Endothelial cell of umbilical vein (primary cell): ENCODE data around the gene MCTP1. TPM values are rescaled to one million over a fixed set of nuclear protein-coding genes. Genes with fewer than 3 reads are reported as not detected.

Experiments used
- BruUV-seq: library from RNA; stranded (reverse); fragments of 400-500 nt; replicated peaks from 2 replicates; lab custom pipeline; 2021; lab: Mats Ljungman, UMichigan
- CTCF ChIA-PET: fragments of 300-600, 350-600 bp; sonication (Branson Sonifier 250); formaldehyde crosslinking; loops from one replicate; lab custom pipeline; 2021; ENCODE audit warnings: antibody characterized with exemption, inconsistent platforms; lab: Charles Lee
- POLR2A ChIA-PET: fragments of 300-600, 350-600 bp; sonication (Branson Sonifier 250); formaldehyde crosslinking; loops from one replicate; lab custom pipeline; 2021; ENCODE audit warnings: antibody characterized with exemption, inconsistent platforms; lab: Charles Lee
- DNase-seq: peaks from one replicate; pipeline ENCODE4 v3.0.0-alpha.2; 2011; ENCODE audit warnings: low read depth, low spot score
- FAIRE-seq: peaks from 2 replicates; lab custom pipeline; 2011; peaks lifted over from hg19 to GRCh38; lab: Jason Lieb, UNC
- H2AFZ ChIP-seq: 2 replicates; pipeline ENCODE4 v1.6.0; 2012; ENCODE audit warnings: low read depth, low read length, control low read depth, inconsistent platforms
- H3K27ac ChIP-seq: 2 replicates; pipeline ENCODE4 v1.5.1; 2011; ENCODE audit warnings: low read depth, mild to moderate bottlenecking, control low read depth, low read length, moderate library complexity; ENCODE audit not compliant: insufficient read depth
- H3K27me3 ChIP-seq, 2 experiments: 2 replicates each; pipeline versions ENCODE4 v1.6.0 to v1.6.1; 2011; ENCODE audit warnings: low read length in 2 of 2, mixed read lengths in 1 of 2; ENCODE audit not compliant: control insufficient read depth in 2 of 2, insufficient read depth in 2 of 2
- H3K36me3 ChIP-seq, 2 experiments: 2 replicates in 1 of 2; 3 replicates in 1 of 2; pipeline ENCODE4 v1.5.1; 2011; ENCODE audit warnings: low read length in 2 of 2, mild to moderate bottlenecking in 1 of 2, moderate library complexity in 1 of 2; ENCODE audit not compliant: control insufficient read depth in 2 of 2, insufficient read depth in 2 of 2; ENCODE audit errors: extremely low read depth in 1 of 2
- H3K4me1 ChIP-seq: 3 replicates; pipeline ENCODE4 v1.5.1; 2011; ENCODE audit warnings: mild to moderate bottlenecking, low read length; ENCODE audit not compliant: control insufficient read depth, insufficient read depth; ENCODE audit errors: extremely low read depth
- H3K4me2 ChIP-seq: 2 replicates; pipeline ENCODE4 v1.6.1; 2011; ENCODE audit warnings: low read length, control low read depth, mixed read lengths; ENCODE audit not compliant: insufficient read depth
- H3K4me3 ChIP-seq, 3 experiments: fragments of 200-600 bp in 1 of 3; sonication (generic), shearing (Covaris generic) in 1 of 3; replicated peaks in 1 of 3; 2 replicates each; pipeline ENCODE4 v1.5.1; 2011 to 2016; ENCODE audit warnings: control low read depth in 3 of 3, low read length in 3 of 3, mild to moderate bottlenecking in 2 of 3, inconsistent platforms in 1 of 3, low read depth in 1 of 3, moderate library complexity in 1 of 3; ENCODE audit not compliant: insufficient read depth in 1 of 3
- H3K79me2 ChIP-seq: 2 replicates; pipeline ENCODE4 v1.6.0; 2012; ENCODE audit warnings: low read length, inconsistent platforms; ENCODE audit not compliant: control insufficient read depth, insufficient read depth
- H3K9ac ChIP-seq: replicated peaks from 2 replicates; pipeline ENCODE3; 2011; ENCODE audit warnings: low read length, control low read depth; ENCODE audit not compliant: insufficient read depth; ENCODE audit errors: extremely low read depth
- H3K9me1 ChIP-seq: replicated peaks from 3 replicates; pipeline ENCODE4 v1.6.0; 2011; ENCODE audit warnings: mild to moderate bottlenecking, low read length; ENCODE audit not compliant: control insufficient read depth, insufficient read depth; ENCODE audit errors: extremely low read depth
- H3K9me3 ChIP-seq: replicated peaks from 2 replicates; pipeline ENCODE4 v1.5.1; 2012; ENCODE audit warnings: low read length, inconsistent platforms; ENCODE audit not compliant: control insufficient read depth, insufficient read depth
- H4K20me1 ChIP-seq: replicated peaks from 2 replicates; pipeline ENCODE3; 2011; ENCODE audit warnings: mild to moderate bottlenecking, low read length; ENCODE audit not compliant: control insufficient read depth, insufficient read depth; ENCODE audit errors: extremely low read depth
- CTCF ChIP-seq, 2 donors: IDR thresholded peaks; 1 replicate in 1 of 2; 2 replicates in 1 of 2; pipeline ENCODE4 v1.5.1; 2011; ENCODE audit warnings: low read length in 2 of 2, mild to moderate bottlenecking in 2 of 2, moderate library complexity in 2 of 2, control low read depth in 1 of 2, inconsistent platforms in 1 of 2, low read depth in 1 of 2; ENCODE audit not compliant: insufficient read depth in 1 of 2; ENCODE audit errors: extremely low read depth in 1 of 2
- EZH2 ChIP-seq: IDR thresholded peaks from 2 replicates; pipeline ENCODE4 v1.6.1; 2012; ENCODE audit warnings: borderline replicate concordance, low read depth, mild to moderate bottlenecking, moderate library complexity, low read length, inconsistent platforms; ENCODE audit not compliant: severe bottlenecking
- FOS ChIP-seq: IDR thresholded peaks from 2 replicates; pipeline ENCODE4 v1.6.1; 2011; ENCODE audit warnings: mild to moderate bottlenecking, low read length, moderate library complexity, borderline replicate concordance; ENCODE audit not compliant: insufficient read depth
- GATA2 ChIP-seq: IDR thresholded peaks from 2 replicates; pipeline ENCODE4 v1.7.0; 2011; ENCODE audit warnings: low read depth, mild to moderate bottlenecking, moderate library complexity, mixed read lengths, low read length; ENCODE audit not compliant: insufficient read length, insufficient read depth
- JUN ChIP-seq: IDR thresholded peaks from 2 replicates; pipeline ENCODE4 v1.6.1; 2011; ENCODE audit warnings: borderline replicate concordance, low read depth; ENCODE audit not compliant: insufficient read length, insufficient read depth
- MAX ChIP-seq: IDR thresholded peaks from 2 replicates; pipeline ENCODE4 v1.6.1; 2011; ENCODE audit not compliant: insufficient read depth, insufficient read length
- MYC ChIP-seq: IDR thresholded peaks from one replicate; pipeline ENCODE4 v1.6.1; 2011; ENCODE audit warnings: mild to moderate bottlenecking, low read depth, low read length
- POLR2A ChIP-seq: IDR thresholded peaks from 2 replicates; pipeline ENCODE4 v1.6.1; 2012; ENCODE audit warnings: low read depth, mild to moderate bottlenecking, control low read depth, low read length
- POLR2AphosphoS5 ChIP-seq: IDR thresholded peaks from 2 replicates; pipeline ENCODE4 v1.6.1; 2012; ENCODE audit warnings: low read depth, mild to moderate bottlenecking, control low read depth, low read length, moderate library complexity; ENCODE audit not compliant: insufficient read depth
- dilution Hi-C: fragments of 300-500 bp; cut with MboI; formaldehyde crosslinking; loops from one replicate; pipeline ENCODE4 v1.15.0; 2019; ENCODE audit warnings: low sequenced_read_pairs; ENCODE audit not compliant: extremely low pct_ligation_motif_present
- intact Hi-C: fragments of 100-400 bp; cut with micrococcal nuclease; formaldehyde crosslinking; loops from one replicate; pipeline ENCODE4 v1.10.0; 2022
- polyA plus RNA-seq, 4 experiments: library from polyadenylated mRNA; depleted of rRNA in 3 of 4; stranded (reverse) in 3 of 4; unstranded in 1 of 4; fragments of >200 nt; gene quantifications; 2 replicates each; pipeline versions ENCODE4 v1.2.1 to v1.2.3, GENCODE V29; 2011 to 2012; ENCODE audit warnings: missing spikeins in 1 of 4
- total RNA-seq: library from RNA; stranded (reverse); gene quantifications from 2 replicates; pipeline ENCODE4 v1.2.3, GENCODE V29; 2021

The MCTP1 gene
- total and polyA plus RNA-seq, 2 donors (not counting 3 experiments of a cell fraction or from before 2014, with no cell fraction given): 79.3 to 203 TPM

- POLR2A ChIA-PET: no interaction called here
- Histone ChIP-seq H3K27me3 (no peaks in the 10 kb centered on the region), H3K4me3 (no peak overlapping the region), H3K36me3 (peaks cover 0 to 2% of the 10 kb centered on the region in 2 experiments), H3K4me1 (peaks cover 7% of the 10 kb centered on the region), H3K27ac (no peak overlapping the region), H3K79me2 (peaks cover 8% of the 10 kb centered on the region), H3K9ac (no peak overlapping the region), H3K9me3 (no peaks in the 10 kb centered on the region), H3K4me2 (no peak overlapping the region), H3K9me1 (no peaks in the 10 kb centered on the region), H2AFZ (no peak overlapping the region), H4K20me1 (peaks cover 4% of the 10 kb centered on the region)
- dilution Hi-C loops (no loop called here), intact Hi-C loops (no loop called here)
- TF ChIP-seq MAX (no peak), JUN (no peak), FOS (no peak), POLR2AphosphoS5 (no peak), EZH2 (no peak), MYC (no peak), CTCF (IDR thresholded peaks at IDR 0.05; ENCODE audit: extremely low read depth in 1 of 2, insufficient read depth in 1 of 2, low read depth in 1 of 2, low read length in 2 of 2) (no peak), POLR2A (no peak), GATA2 (no peak)
- CTCF ChIA-PET: interaction anchor here (1.1 to 1.2 kb wide), 2 partner anchors 11 to 267 kb away, joined by 3 to 4 read pairs; no protein-coding TSS in a partner anchor
- BruUV-seq: no TSS peak
- DNase-seq (no peak), FAIRE-seq (no peak)
Measured at GRCh38 chr5:94972268-94972667, 312.6 kb downstream of the MCTP1 start.
